Stimulated activated memory B cell treated with anti-CD40 and anti-IgM and Interleukin-4, amounts not matched to agents 10 μg/mL and 1 μg/mL and 100 μg/mL, for 72 hours (primary cell): ENCODE data around the gene ALDH3A1.
A peak's percentile ranks its signal among the peaks of the same experiment; 100 is the strongest.

ENCODE experiments used
- ATAC-seq: fragments of 150-1000 bp; cut with Tn5 transposase; 2 replicates; pipeline ENCODE4 v1.10.0; 2021
- H3K27ac Mint-ChIP-seq: one replicate; pipeline ENCODE4 v1.8.0; 2022; ENCODE audit warnings: mild to moderate bottlenecking, mixed read lengths
- H3K27me3 Mint-ChIP-seq: one replicate; pipeline ENCODE4 v1.8.0; 2022; ENCODE audit warnings: mixed read lengths
- H3K36me3 Mint-ChIP-seq: one replicate; pipeline ENCODE4 v1.8.0; 2022; ENCODE audit warnings: mixed read lengths
- H3K4me1 Mint-ChIP-seq: one replicate; pipeline ENCODE4 v1.8.0; 2022; ENCODE audit warnings: mixed read lengths
- H3K4me3 Mint-ChIP-seq: one replicate; pipeline ENCODE4 v1.8.0; 2022; ENCODE audit warnings: mild to moderate bottlenecking, moderate library complexity, mixed read lengths
- H3K9me3 Mint-ChIP-seq: one replicate; pipeline ENCODE4 v1.8.0; 2022; ENCODE audit warnings: mixed read lengths

The ALDH3A1 gene

GRCh38 chr17:19738757-19739156 lies 9.3 kb downstream of the ALDH3A1 start:
- Mint-ChIP-seq H3K9me3 (no peaks in the 10 kb centered on the region), H3K4me1 (no peaks in the 10 kb centered on the region), H3K27me3 (no peaks in the 10 kb centered on the region), H3K4me3 (no peak overlapping the region), H3K36me3 (no peaks in the 10 kb centered on the region), H3K27ac (no peak overlapping the region)
- ATAC-seq, result no peak

DNA sequence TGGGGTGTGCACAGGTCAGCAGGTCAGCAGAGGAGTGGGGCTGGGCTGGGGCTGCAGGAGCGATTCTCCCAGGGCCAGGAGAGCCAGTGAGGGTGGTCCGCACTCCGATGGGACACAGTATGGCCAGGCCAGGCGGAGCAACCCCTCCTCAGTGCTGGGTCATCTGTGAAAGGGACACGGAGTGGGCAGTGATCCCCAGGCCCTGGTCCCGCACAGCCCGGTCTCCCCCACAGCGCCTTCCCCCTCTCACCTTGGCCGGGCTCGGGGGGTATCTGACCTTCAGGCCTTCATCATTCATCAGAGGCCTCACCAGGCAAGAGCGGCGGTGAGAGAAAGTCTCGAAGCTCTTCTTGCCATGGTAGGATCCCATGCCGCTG lies 10.0 kb downstream of the ALDH3A1 start:
- no peak for ATAC-seq
- H3K27me3 Mint-ChIP-seq, result no peaks in the 10 kb centered on the region
- no peak overlapping the region for H3K4me3 Mint-ChIP-seq
- no peak overlapping the region for H3K27ac Mint-ChIP-seq
- no peaks in the 10 kb centered on the region for H3K4me1 Mint-ChIP-seq
- no peaks in the 10 kb centered on the region for H3K36me3 Mint-ChIP-seq
- no peaks in the 10 kb centered on the region for H3K9me3 Mint-ChIP-seq

- H3K4me3 Mint-ChIP-seq, result no peak overlapping the region
- no peaks in the 10 kb centered on the region for H3K36me3 Mint-ChIP-seq
- no peak for ATAC-seq
- no peaks in the 10 kb centered on the region for H3K4me1 Mint-ChIP-seq
- H3K27ac Mint-ChIP-seq, result no peak overlapping the region
- no peaks in the 10 kb centered on the region for H3K9me3 Mint-ChIP-seq
- H3K27me3 Mint-ChIP-seq, result no peaks in the 10 kb centered on the region
Measured at GRCh38 chr17:19737305-19738072, 10.6 kb downstream of the ALDH3A1 start.

GRCh38 chr17:19736071-19736470 lies 12.0 kb downstream of the ALDH3A1 start:
- Mint-ChIP-seq H3K9me3 (no peaks in the 10 kb centered on the region), H3K4me3 (no peak overlapping the region), H3K36me3 (no peaks in the 10 kb centered on the region), H3K27me3 (no peaks in the 10 kb centered on the region), H3K27ac (no peak overlapping the region), H3K4me1 (no peaks in the 10 kb centered on the region)
- no peak for ATAC-seq

DNA sequence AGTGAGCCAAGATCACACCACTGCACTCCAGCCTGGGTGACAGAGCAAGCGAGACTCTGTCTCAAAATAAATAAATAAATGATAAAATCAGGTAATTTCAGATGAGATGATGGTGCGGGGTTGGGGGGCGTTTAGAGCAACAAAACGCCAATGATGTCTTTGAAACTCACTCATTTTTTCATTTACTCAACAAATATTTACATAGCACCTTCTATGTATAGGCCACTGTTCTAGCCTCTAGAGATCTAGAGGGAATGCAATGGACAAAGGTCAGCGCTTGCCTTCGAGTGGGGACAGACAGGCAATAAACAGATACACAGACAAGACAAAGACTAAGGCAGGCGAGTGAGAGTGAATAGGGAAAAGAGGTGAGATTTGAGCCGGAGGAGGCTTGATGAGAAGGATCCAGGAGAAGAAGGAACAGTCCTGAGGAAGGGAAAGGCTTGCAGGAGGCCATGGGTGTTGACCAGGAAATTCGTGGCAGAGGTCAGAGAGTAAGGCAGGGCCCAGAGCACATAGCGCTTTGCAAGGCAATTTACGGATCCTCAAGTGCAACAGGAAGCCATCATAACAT lies 14.1 kb downstream of the ALDH3A1 start:
- no peaks in the 10 kb centered on the region for H3K4me1 Mint-ChIP-seq
- H3K27me3 Mint-ChIP-seq, result no peaks in the 10 kb centered on the region
- H3K9me3 Mint-ChIP-seq, result no peaks in the 10 kb centered on the region
- no peak for ATAC-seq
- no peak overlapping the region for H3K27ac Mint-ChIP-seq
- no peaks in the 10 kb centered on the region for H3K36me3 Mint-ChIP-seq
- no peak overlapping the region for H3K4me3 Mint-ChIP-seq

- Mint-ChIP-seq H3K9me3 (no peaks in the 10 kb centered on the region), H3K4me3 (no peak overlapping the region), H3K4me1 (no peaks in the 10 kb centered on the region), H3K27me3 (no peaks in the 10 kb centered on the region), H3K27ac (no peak overlapping the region), H3K36me3 (no peaks in the 10 kb centered on the region)
- ATAC-seq, result peak; percentile 17
Measured at GRCh38 chr17:19731626-19732025, 16.5 kb downstream of the ALDH3A1 start.

DNA sequence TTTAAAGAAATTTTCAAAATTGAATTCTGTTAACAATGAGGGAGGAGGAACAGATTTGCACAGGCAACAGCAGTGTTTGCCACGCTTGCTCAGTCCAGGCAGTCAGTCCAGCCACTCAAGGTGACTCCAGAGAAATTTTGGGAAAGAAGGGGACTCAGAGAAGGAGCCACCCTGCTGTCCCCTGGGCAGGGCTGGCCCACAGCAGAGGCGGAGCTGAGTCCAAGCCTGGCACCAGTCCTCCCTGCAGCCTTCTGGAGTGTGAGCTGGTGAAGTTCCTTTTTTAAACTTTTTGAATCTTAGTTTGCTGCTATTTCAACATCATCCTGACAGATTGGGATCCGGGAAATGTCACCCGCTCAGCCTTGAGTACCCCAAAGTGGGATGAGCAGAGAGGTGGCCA lies 17.3 kb downstream of the ALDH3A1 start:
- Mint-ChIP-seq H3K27ac (no peak overlapping the region), H3K4me3 (no peak overlapping the region)

DNA sequence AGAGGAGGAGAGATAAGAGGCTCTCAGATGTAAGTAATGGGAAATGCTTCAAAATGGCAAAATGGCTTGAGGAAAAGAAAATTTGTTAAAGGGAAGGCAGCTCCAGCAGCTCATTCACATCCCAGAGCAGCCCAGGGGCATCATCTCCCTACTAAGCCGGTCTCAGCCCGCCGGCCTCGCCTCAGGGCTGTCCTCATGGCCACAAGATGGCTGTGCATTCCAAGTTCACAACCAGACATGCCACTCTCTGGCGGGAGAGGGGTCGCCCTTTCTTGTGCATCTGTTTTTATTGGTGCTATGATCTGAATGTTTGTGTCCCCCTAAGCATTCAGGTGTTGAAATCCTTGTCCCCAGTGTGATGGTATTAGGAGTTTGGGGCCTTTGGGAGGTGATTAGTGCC lies 18.2 kb downstream of the ALDH3A1 start:
- H3K4me3 Mint-ChIP-seq, result no peak overlapping the region
- H3K36me3 Mint-ChIP-seq, result no peaks in the 10 kb centered on the region

More for the DNA sequence above, 17.3 kb downstream of the ALDH3A1 start:
- Mint-ChIP-seq H3K4me1 (no peaks in the 10 kb centered on the region), H3K27me3 (no peaks in the 10 kb centered on the region), H3K9me3 (no peaks in the 10 kb centered on the region), H3K36me3 (no peaks in the 10 kb centered on the region)
- no peak for ATAC-seq

GRCh38 chr17:19728084-19728495 lies 20.0 kb downstream of the ALDH3A1 start:
- Mint-ChIP-seq H3K4me3 (no peak overlapping the region), H3K27ac (no peak overlapping the region), H3K4me1 (peaks cover 8% of the 10 kb centered on the region), H3K36me3 (no peaks in the 10 kb centered on the region), H3K9me3 (no peaks in the 10 kb centered on the region), H3K27me3 (no peaks in the 10 kb centered on the region)
- no peak for ATAC-seq

More for the DNA sequence above, 18.2 kb downstream of the ALDH3A1 start:
- Mint-ChIP-seq H3K4me1 (peaks cover 6% of the 10 kb centered on the region), H3K9me3 (no peaks in the 10 kb centered on the region), H3K27ac (no peak overlapping the region), H3K27me3 (no peaks in the 10 kb centered on the region)
- no peak for ATAC-seq

DNA sequence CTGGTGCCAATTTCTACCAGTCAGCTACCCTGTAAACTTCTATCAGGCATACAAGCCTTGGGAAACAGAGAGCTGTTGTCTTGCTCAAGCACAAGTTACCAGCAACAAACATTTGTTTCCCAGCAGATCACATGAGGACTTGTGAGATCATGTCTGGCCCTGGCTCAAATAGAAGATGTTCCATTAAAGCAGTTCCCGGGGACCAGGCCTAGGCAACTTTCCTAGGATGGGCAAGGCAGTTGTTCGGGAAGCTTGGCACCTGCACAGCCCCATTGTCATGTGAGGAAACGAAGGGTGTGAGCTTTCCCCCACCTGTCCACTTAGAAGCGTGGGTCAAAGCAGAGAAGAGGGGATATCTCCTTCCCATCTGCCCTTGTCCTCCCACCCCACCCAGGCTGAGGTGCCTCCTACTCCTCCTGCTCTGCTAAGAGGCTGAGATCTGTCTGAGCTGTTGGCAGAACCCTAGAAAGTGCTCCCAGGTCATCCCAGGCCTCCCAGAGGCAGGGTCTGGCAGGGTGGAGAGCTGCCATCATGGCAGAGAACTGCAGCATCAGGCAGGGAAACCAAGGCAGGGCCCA lies 20.5 kb downstream of the ALDH3A1 start:
- Mint-ChIP-seq H3K27ac (no peak overlapping the region), H3K4me1 (peaks cover 8% of the 10 kb centered on the region), H3K9me3 (no peaks in the 10 kb centered on the region), H3K36me3 (no peaks in the 10 kb centered on the region), H3K27me3 (peaks cover 1% of the 10 kb centered on the region), H3K4me3 (no peak overlapping the region)
- ATAC-seq, result no peak

DNA sequence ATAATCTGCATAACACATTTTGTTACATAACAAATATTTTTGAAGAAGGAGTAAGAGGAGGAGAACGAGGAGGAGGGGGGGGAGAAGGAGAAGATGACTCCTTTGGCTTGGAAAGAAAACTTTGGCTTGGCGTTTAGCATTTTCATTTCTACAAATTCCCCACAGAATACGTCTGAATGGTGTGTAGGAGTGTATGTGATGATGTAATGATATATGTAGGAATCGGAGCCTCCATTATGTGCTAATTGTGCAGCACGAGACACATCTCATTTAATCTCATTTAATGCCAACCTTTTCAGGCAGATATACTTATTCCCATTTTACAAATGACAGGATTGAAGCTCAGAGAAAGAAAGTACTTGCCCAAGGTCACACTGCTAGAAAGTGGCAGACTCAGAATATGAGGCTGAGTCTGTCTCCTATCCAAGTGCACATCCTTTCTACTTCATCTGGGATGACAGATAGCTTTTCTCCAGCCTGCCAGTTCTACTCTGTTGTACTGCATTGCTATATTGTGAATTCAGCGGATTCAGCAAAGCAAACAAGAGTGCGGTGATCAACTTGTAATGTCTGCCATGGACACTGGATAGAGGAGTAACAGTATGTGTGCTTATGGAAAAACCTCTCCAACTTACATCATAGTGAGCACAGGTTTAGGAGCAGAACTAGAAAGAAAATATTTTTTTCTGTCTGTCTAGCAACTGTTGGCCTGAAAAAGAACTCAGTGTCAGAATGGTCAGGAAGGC lies 21.3 kb downstream of the ALDH3A1 start:
- no peak for ATAC-seq

GRCh38 chr17:19725486-19725885 lies 22.6 kb downstream of the ALDH3A1 start:
- H3K9me3 Mint-ChIP-seq, result no peaks in the 10 kb centered on the region
- H3K36me3 Mint-ChIP-seq, result no peaks in the 10 kb centered on the region
- peaks cover 13% of the 10 kb centered on the region for H3K4me1 Mint-ChIP-seq
- H3K4me3 Mint-ChIP-seq, result peak overlapping the region; percentile 74
- H3K27ac Mint-ChIP-seq, result peak overlapping the region; percentile 73
- peaks cover 9% of the 10 kb centered on the region for H3K27me3 Mint-ChIP-seq
- no peak for ATAC-seq

More for the DNA sequence above, 21.3 kb downstream of the ALDH3A1 start:
- no peak overlapping the region for H3K4me3 Mint-ChIP-seq
- peaks cover 9% of the 10 kb centered on the region for H3K27me3 Mint-ChIP-seq
- no peaks in the 10 kb centered on the region for H3K9me3 Mint-ChIP-seq
- no peak overlapping the region for H3K27ac Mint-ChIP-seq
- peaks cover 8% of the 10 kb centered on the region for H3K4me1 Mint-ChIP-seq
- H3K36me3 Mint-ChIP-seq, result no peaks in the 10 kb centered on the region

DNA sequence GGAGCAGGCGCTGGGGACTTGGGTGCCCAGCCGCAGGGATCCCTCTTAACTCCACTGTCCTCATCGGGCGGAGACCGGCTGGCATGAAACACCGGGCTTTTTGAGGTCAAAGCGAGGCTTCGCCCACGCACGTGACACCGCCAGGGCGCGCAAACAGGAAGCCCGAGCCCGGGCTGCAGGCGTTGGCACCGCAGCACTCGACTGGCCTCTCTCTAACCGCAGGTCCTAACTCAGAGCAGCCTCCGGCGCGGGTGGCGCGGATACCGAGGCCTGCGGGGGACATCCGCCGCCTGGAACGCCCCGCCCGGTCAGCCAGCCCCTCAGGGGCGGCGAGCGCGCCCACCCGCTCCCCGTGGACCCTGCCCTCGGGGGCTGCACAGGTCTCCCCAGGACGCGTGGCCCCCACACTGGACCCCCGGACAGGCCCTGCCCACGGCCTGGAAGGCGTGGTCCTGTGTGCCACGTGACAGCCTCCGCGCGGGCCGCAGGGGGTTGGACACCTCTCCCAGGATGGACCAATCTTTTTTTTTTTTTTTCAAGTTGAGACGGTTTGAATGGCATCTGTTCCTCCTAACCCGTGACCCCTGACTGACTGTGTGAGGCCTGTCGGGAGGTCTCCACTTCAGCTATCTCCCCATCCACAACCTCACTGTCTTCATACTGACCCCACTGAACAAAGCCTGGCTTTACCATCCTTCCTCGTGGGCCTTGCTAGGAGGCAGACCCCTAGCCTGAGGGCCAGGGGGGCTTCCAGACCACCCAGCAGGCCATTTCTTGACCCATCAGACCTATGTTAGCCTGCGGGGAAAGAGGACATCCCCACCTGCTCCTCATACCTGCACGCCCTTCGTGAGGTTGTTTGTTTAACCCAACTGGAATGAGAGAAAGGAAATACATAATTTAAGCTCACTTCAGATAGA lies 23.3 kb downstream of the ALDH3A1 start:
- Mint-ChIP-seq H3K4me3 (peak overlapping the region; percentile 74), H3K27me3 (peaks cover 9% of the 10 kb centered on the region), H3K4me1 (peaks cover 13% of the 10 kb centered on the region), H3K27ac (peak overlapping the region; percentile 73), H3K36me3 (no peaks in the 10 kb centered on the region), H3K9me3 (no peaks in the 10 kb centered on the region)
- ATAC-seq, result peak; percentile 68

DNA sequence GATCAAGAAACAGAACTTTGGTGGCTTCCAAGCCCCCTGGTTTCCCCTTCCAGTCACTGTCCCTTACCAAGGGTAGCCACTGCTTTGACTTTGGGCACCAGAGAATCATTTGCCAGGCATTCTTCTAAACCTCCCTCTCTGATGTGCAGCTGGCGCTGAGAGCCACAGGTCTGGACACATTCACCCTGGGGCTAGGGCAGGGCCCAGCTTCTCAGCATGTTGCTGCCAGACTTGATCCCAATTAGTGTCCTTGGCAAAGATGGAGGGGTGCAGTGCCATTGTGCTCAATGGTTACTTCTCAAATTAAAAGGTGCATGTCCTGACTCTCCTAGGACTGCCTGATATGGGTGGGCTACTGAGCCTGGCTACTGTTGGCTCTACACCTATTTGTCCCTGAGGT lies 24.1 kb downstream of the ALDH3A1 start:
- no peak for ATAC-seq

More for the DNA sequence above, 24.1 kb downstream of the ALDH3A1 start:
- no peaks in the 10 kb centered on the region for H3K9me3 Mint-ChIP-seq
- peaks cover 9% of the 10 kb centered on the region for H3K27me3 Mint-ChIP-seq
- no peaks in the 10 kb centered on the region for H3K36me3 Mint-ChIP-seq
- peaks cover 13% of the 10 kb centered on the region for H3K4me1 Mint-ChIP-seq
- H3K4me3 Mint-ChIP-seq, result peak overlapping the region; percentile 50
- H3K27ac Mint-ChIP-seq, result peak overlapping the region; percentile 73
